H9 (cell line): ENCODE measurements around the gene MN1. TPM values are rescaled to one million over a fixed set of nuclear protein-coding genes. Genes with fewer than 3 reads are reported as not detected.

Experiments used
- DNase-seq: peaks from one replicate; pipeline ENCODE4 v3.0.0-alpha.2; 2017
- H2AFZ ChIP-seq: one replicate; pipeline ENCODE4 v1.6.1; 2013; ENCODE audit warnings: mild to moderate bottlenecking, low read length, control low read depth, moderate library complexity
- H2AK5ac ChIP-seq: 2 replicates; pipeline ENCODE4 v1.6.1; 2013; ENCODE audit warnings: low read length, control low read depth, mixed read lengths; ENCODE audit not compliant: insufficient read length
- H2BK120ac ChIP-seq: one replicate; pipeline ENCODE4 v1.6.1; 2013; ENCODE audit warnings: low read depth, mild to moderate bottlenecking, low read length, control low read depth, inconsistent platforms; ENCODE audit not compliant: poor library complexity, severe bottlenecking
- H2BK12ac ChIP-seq: 2 replicates; pipeline ENCODE4 v1.6.1; 2013; ENCODE audit warnings: low read length, control low read depth, mixed read lengths, low read depth; ENCODE audit not compliant: insufficient read length
- H2BK15ac ChIP-seq: 2 replicates; pipeline ENCODE4 v1.6.1; 2013; ENCODE audit warnings: low read depth, low read length, control low read depth
- H2BK20ac ChIP-seq: one replicate; pipeline ENCODE4 v1.6.1; 2013; ENCODE audit warnings: low read depth, mild to moderate bottlenecking, low read length, control low read depth, inconsistent platforms; ENCODE audit not compliant: poor library complexity, severe bottlenecking
- H2BK5ac ChIP-seq: 2 replicates; pipeline ENCODE4 v1.6.1; 2013; ENCODE audit warnings: low read length, control low read depth, mixed read lengths; ENCODE audit not compliant: insufficient read length
- H3K14ac ChIP-seq: 2 replicates; pipeline ENCODE4 v1.6.1; 2013; ENCODE audit warnings: low read length, control low read depth; ENCODE audit not compliant: insufficient read depth
- H3K18ac ChIP-seq: 2 replicates; pipeline ENCODE4 v1.6.1; 2013; ENCODE audit warnings: low read depth, mild to moderate bottlenecking, mixed read lengths, low read length, control low read depth; ENCODE audit not compliant: insufficient read length
- H3K23ac ChIP-seq: 2 replicates; pipeline ENCODE4 v1.6.1; 2013; ENCODE audit warnings: low read length, control low read depth, mixed read lengths, low read depth; ENCODE audit not compliant: insufficient read length
- H3K23me2 ChIP-seq: 2 replicates; pipeline ENCODE4 v1.6.1; 2013; ENCODE audit warnings: low read depth, mild to moderate bottlenecking, mixed read lengths, low read length, control low read depth; ENCODE audit not compliant: insufficient read length, poor library complexity, severe bottlenecking
- H3K27ac ChIP-seq: 2 replicates; pipeline ENCODE4 v1.5.1; 2013; ENCODE audit warnings: low read length, control low read depth, mixed read lengths, low read depth; ENCODE audit not compliant: insufficient read length
- H3K27me3 ChIP-seq: 2 replicates; pipeline ENCODE4 v1.6.1; 2013; ENCODE audit warnings: low read length, control low read depth, inconsistent platforms; ENCODE audit not compliant: insufficient read depth
- H3K4ac ChIP-seq: 2 replicates; pipeline ENCODE4 v1.6.1; 2013; ENCODE audit warnings: low read depth, mild to moderate bottlenecking, control low read depth, inconsistent platforms, low read length, moderate library complexity
- H3K4me1 ChIP-seq: 2 replicates; pipeline ENCODE4 v1.6.1; 2013; ENCODE audit warnings: low read length, control low read depth, inconsistent platforms; ENCODE audit not compliant: insufficient read depth
- H3K4me2 ChIP-seq: 2 replicates; pipeline ENCODE4 v1.6.1; 2013; ENCODE audit warnings: low read length, control low read depth, mixed read lengths; ENCODE audit not compliant: insufficient read length, insufficient read depth
- H3K56ac ChIP-seq: 2 replicates; pipeline ENCODE4 v1.6.1; 2013; ENCODE audit warnings: low read depth, mild to moderate bottlenecking, mixed read lengths, low read length, control low read depth; ENCODE audit not compliant: insufficient read length
- H3K79me1 ChIP-seq: 2 replicates; pipeline ENCODE4 v1.6.1; 2013; ENCODE audit warnings: low read depth, mild to moderate bottlenecking, moderate library complexity, low read length, control low read depth, inconsistent platforms; ENCODE audit not compliant: insufficient read depth, poor library complexity, severe bottlenecking
- H3K79me2 ChIP-seq: 2 replicates; pipeline ENCODE4 v1.6.1; 2013; ENCODE audit warnings: low read length, control low read depth, inconsistent platforms; ENCODE audit not compliant: insufficient read depth
- H3K9ac ChIP-seq: 2 replicates; pipeline ENCODE4 v1.6.1; 2013; ENCODE audit warnings: low read length, control low read depth, mixed read lengths; ENCODE audit not compliant: insufficient read length; ENCODE audit errors: extremely low read depth
- H3K9me3 ChIP-seq: one replicate; pipeline ENCODE4 v1.6.1; 2013; ENCODE audit warnings: low read depth, low read length, inconsistent platforms; ENCODE audit not compliant: control insufficient read depth
- H3T11ph ChIP-seq: one replicate; pipeline ENCODE4 v1.6.1; 2013; ENCODE audit warnings: mild to moderate bottlenecking, low read length, control low read depth, inconsistent platforms
- H4K20me1 ChIP-seq: one replicate; pipeline ENCODE4 v1.6.1; 2013; ENCODE audit not compliant: control insufficient read depth, insufficient read length, insufficient read depth
- H4K5ac ChIP-seq: 2 replicates; pipeline ENCODE4 v1.6.1; 2013; ENCODE audit warnings: low read depth, mild to moderate bottlenecking, mixed read lengths, low read length, control low read depth; ENCODE audit not compliant: insufficient read length
- H4K8ac ChIP-seq: replicated peaks from 2 replicates; pipeline ENCODE4 v1.6.1; 2013; ENCODE audit warnings: low read length, control low read depth, mixed read lengths, low read depth; ENCODE audit not compliant: insufficient read length
- H4K91ac ChIP-seq: 2 replicates; pipeline ENCODE4 v1.6.1; 2013; ENCODE audit warnings: low read depth, mild to moderate bottlenecking, moderate library complexity, mixed read lengths, low read length, control low read depth; ENCODE audit not compliant: insufficient read length
- H3K27ac Mint-ChIP-seq, 3 experiments: 2 replicates in 2 of 3; 3 replicates in 1 of 3; pipeline ENCODE4 v1.8.0; 2020 to 2021; ENCODE audit warnings: mixed read lengths in 3 of 3, mild to moderate bottlenecking in 1 of 3, moderate library complexity in 1 of 3
- H3K27me3 Mint-ChIP-seq: 2 replicates; pipeline ENCODE4 v1.8.0; 2021; ENCODE audit warnings: low read depth, mild to moderate bottlenecking, moderate library complexity, mixed read lengths
- H3K36me3 Mint-ChIP-seq, 3 experiments: 2 replicates in 2 of 3; 3 replicates in 1 of 3; pipeline ENCODE4 v1.8.0; 2020 to 2021; ENCODE audit warnings: low read depth in 3 of 3, mixed read lengths in 3 of 3; ENCODE audit not compliant: insufficient read depth in 1 of 3
- H3K4me1 Mint-ChIP-seq, 2 experiments: 2 replicates each; pipeline ENCODE4 v1.8.0; 2020; ENCODE audit warnings: mixed read lengths in 2 of 2
- H3K4me3 Mint-ChIP-seq, 2 experiments: 2 replicates in 1 of 2; 3 replicates in 1 of 2; pipeline ENCODE4 v1.8.0; 2020 to 2021; ENCODE audit warnings: mild to moderate bottlenecking in 2 of 2, mixed read lengths in 2 of 2, moderate library complexity in 1 of 2
- H3K9me3 Mint-ChIP-seq, 2 experiments: 2 replicates in 1 of 2; 3 replicates in 1 of 2; pipeline ENCODE4 v1.8.0; 2020; ENCODE audit warnings: mild to moderate bottlenecking in 2 of 2, mixed read lengths in 2 of 2, moderate library complexity in 1 of 2
- WGBS: extraction: QIAGEN DNeasy Blood & Tissue Kit; methylation state at CpG from one replicate; pipeline ENCODE4 v1.1.7; 2013; ENCODE audit warnings: missing lambda C conversion rate, low lambda C conversion rate, mixed read lengths; ENCODE audit not compliant: insufficient read length; ENCODE audit errors: extremely low coverage; 5-methylcytosine and 5-hydroxymethylcytosine counted together
- total RNA-seq: library from RNA; stranded (reverse); gene quantifications from 2 replicates; pipeline ENCODE4 v1.2.1, GENCODE V29; 2021
- TF ChIP-seq, protein P1 (sequence below): fragments of 200-600 bp; sonication (generic); conservative IDR thresholded peaks from 3 replicates; pipeline ENCODE4 v1.8.0; 2021; ENCODE audit warnings: antibody characterized with exemption, mild to moderate bottlenecking

MN1 gene
- total RNA-seq, 1 experiment from 2014 or later, result 2.8 TPM

DNA sequence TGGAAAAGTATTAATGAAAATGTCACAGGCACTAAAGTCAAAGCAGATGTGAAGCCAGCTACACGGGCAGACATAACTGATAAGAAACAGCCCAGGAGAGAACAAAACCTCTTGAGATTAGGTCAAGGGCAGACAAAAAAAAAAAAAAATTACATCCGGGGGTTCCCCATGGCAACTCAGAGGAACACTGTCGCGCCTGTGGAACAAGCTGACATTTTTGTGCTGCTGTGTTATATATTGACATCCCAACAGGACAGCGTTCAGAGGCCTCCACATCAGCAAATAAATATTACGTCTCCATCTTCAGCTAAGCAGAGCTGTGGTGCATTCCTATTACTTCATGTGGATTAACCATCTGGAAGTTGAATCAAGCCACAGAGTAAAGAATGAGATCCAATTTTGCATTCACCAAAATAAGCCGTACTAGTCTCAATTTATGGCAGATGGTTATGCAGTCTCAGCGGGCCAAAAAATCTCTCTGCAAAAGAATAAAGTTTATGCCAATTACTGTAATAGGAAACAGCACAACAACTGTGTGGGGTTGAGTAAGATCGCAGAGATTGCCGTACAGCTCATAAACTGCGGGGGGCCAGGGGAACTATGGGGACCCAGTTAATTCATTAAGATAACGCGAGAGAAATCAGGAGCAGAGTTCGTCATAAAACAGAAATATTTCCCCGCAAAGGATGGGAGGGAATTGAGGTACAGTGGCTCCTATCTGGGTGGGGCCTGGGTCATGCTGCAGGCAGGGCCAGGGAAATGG, 41.3 kb upstream of the MN1 start:
- no peak overlapping the region for H3K14ac ChIP-seq
- Mint-ChIP-seq H3K9me3 (peaks cover 4 to 7% of the 10 kb centered on the region in 2 experiments; a peak in 3 of 5 replicates), H3K27me3 (no peaks in the 10 kb centered on the region; the same call in 1 of the 2 replicates), H3K27ac (peak overlapping the region in 2 of 3 experiments; percentile 36 to 47; a peak in 3 of 7 replicates), H3K36me3 (peaks cover 2 to 7% (median 3%) of the 10 kb centered on the region in 3 experiments; a peak in 5 of 7 replicates), H3K4me3 (no peak overlapping the region), H3K4me1 (peaks cover 19 to 25% of the 10 kb centered on the region in 2 experiments)
- H3K27me3 ChIP-seq, result no peaks in the 10 kb centered on the region
- no peak overlapping the region for H2BK120ac ChIP-seq
- no peaks in the 10 kb centered on the region for H3K9me3 ChIP-seq
- no peak overlapping the region for H2BK15ac ChIP-seq
- H3K4ac ChIP-seq, result no peak overlapping the region
- no peak overlapping the region for H2BK5ac ChIP-seq
- no peak overlapping the region for H3K23ac ChIP-seq
- no peak overlapping the region for H4K91ac ChIP-seq
- H3K18ac ChIP-seq, result no peak overlapping the region
- H2BK20ac ChIP-seq, result no peak overlapping the region
- no peak overlapping the region for H4K5ac ChIP-seq
- H3K27ac ChIP-seq, result no peak overlapping the region
- no peak overlapping the region for H2AFZ ChIP-seq
- H3K56ac ChIP-seq, result no peak overlapping the region
- no peak for DNase-seq
- no peaks in the 10 kb centered on the region for H4K20me1 ChIP-seq
- no peak overlapping the region for H3K9ac ChIP-seq
- TF ChIP-seq, protein P1, sequence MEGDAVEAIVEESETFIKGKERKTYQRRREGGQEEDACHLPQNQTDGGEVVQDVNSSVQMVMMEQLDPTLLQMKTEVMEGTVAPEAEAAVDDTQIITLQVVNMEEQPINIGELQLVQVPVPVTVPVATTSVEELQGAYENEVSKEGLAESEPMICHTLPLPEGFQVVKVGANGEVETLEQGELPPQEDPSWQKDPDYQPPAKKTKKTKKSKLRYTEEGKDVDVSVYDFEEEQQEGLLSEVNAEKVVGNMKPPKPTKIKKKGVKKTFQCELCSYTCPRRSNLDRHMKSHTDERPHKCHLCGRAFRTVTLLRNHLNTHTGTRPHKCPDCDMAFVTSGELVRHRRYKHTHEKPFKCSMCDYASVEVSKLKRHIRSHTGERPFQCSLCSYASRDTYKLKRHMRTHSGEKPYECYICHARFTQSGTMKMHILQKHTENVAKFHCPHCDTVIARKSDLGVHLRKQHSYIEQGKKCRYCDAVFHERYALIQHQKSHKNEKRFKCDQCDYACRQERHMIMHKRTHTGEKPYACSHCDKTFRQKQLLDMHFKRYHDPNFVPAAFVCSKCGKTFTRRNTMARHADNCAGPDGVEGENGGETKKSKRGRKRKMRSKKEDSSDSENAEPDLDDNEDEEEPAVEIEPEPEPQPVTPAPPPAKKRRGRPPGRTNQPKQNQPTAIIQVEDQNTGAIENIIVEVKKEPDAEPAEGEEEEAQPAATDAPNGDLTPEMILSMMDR, result no peak
- H3K4me1 ChIP-seq, result peaks cover 5% of the 10 kb centered on the region; the same call in 1 of the 2 replicates
- WGBS, result no CpG with 5 or more reads among the region's 15 CpGs
- no peak overlapping the region for H4K8ac ChIP-seq
- H3K79me1 ChIP-seq, result no peaks in the 10 kb centered on the region
- no peak overlapping the region for H3K4me2 ChIP-seq
- no peaks in the 10 kb centered on the region for H3K23me2 ChIP-seq
- H2AK5ac ChIP-seq, result no peak overlapping the region
- no peak overlapping the region for H2BK12ac ChIP-seq
- no peak overlapping the region for H3T11ph ChIP-seq
- no peaks in the 10 kb centered on the region for H3K79me2 ChIP-seq
